Liver (tissue), 3 donors: ENCODE data around the gene GAPDH.

ENCODE experiments used
- EGR1 ChIP-seq, 2 donors: IDR thresholded peaks; 2 replicates each; pipeline ENCODE4 v1.6.1; 2016 to 2018; ENCODE audit warnings: antibody characterized with exemption in 2 of 2, low read depth in 2 of 2
- GABPA ChIP-seq, 2 donors: IDR thresholded peaks in 1 of 2; conservative IDR thresholded peaks in 1 of 2; 2 replicates each; pipeline ENCODE4 v1.6.1; 2016; ENCODE audit warnings: antibody characterized with exemption in 2 of 2, mild to moderate bottlenecking in 1 of 2, moderate library complexity in 1 of 2
- JUND ChIP-seq, 2 donors: IDR thresholded peaks; 2 replicates each; pipeline ENCODE4 v1.6.1; 2016; ENCODE audit warnings: antibody characterized with exemption in 2 of 2
- RAD21 ChIP-seq, 2 donors: IDR thresholded peaks; 2 replicates each; pipeline ENCODE4 v1.6.1; 2016; ENCODE audit warnings: antibody characterized with exemption in 2 of 2, mild to moderate bottlenecking in 2 of 2
- RXRA ChIP-seq, 2 donors: IDR thresholded peaks; 2 replicates each; pipeline ENCODE4 v1.6.1; 2017 to 2018; ENCODE audit warnings: antibody characterized with exemption in 2 of 2, mild to moderate bottlenecking in 1 of 2
- SP1 ChIP-seq: IDR thresholded peaks from 2 replicates; pipeline ENCODE4 v1.6.1; 2018; ENCODE audit warnings: antibody characterized with exemption, mild to moderate bottlenecking
- TAF1 ChIP-seq: conservative IDR thresholded peaks from 2 replicates; pipeline ENCODE4 v1.6.1; 2016; ENCODE audit warnings: antibody characterized with exemption, mild to moderate bottlenecking
- YY1 ChIP-seq: IDR thresholded peaks from 2 replicates; pipeline ENCODE4 v1.6.1; 2016; ENCODE audit warnings: antibody characterized with exemption, mild to moderate bottlenecking
- TF ChIP-seq, protein P1 (sequence below): fragments of 150-350 bp; IDR thresholded peaks from 2 replicates; pipeline ENCODE4 v1.5.1; 2017; ENCODE audit warnings: improper control_type of control experiment, low read depth, low read length; ENCODE audit not compliant: missing input control
- TF ChIP-seq, protein P2 (sequence below): IDR thresholded peaks from 2 replicates; pipeline ENCODE4 v1.6.1; 2016; ENCODE audit warnings: antibody characterized with exemption
- TF ChIP-seq, protein P3 (sequence below): IDR thresholded peaks from 2 replicates; pipeline ENCODE4 v1.6.1; 2016; ENCODE audit warnings: antibody characterized with exemption
- TF ChIP-seq, protein P4 (sequence below): IDR thresholded peaks from 2 replicates; pipeline ENCODE4 v1.6.1; 2016; ENCODE audit warnings: antibody characterized with exemption, mild to moderate bottlenecking
- TF ChIP-seq, protein P5 (sequence below): IDR thresholded peaks from 2 replicates; pipeline ENCODE4 v1.6.1; 2016; ENCODE audit warnings: antibody characterized with exemption
- donor health status: healthy.
- donor health status: healthy.

DNA sequence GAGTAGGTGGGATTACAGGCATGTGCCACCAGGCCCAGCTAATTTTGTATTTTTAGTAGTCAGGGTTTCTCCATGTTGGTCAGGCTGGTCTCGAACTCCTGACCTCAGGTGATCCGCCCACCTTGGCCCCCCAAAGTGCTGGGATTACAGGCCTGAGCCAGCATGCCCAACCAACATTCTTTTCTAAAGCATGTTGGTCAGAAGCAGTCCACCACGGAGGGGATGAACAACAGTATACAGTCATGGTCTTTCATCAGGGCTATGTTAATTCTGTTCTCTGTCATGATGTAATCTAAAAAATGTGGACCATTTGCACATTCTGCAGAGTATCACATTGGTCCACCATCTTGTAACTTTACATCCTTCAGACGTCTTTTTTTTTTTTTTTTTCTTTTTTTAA, 44.9 kb upstream of the GAPDH start:
- TF ChIP-seq, protein P1, sequence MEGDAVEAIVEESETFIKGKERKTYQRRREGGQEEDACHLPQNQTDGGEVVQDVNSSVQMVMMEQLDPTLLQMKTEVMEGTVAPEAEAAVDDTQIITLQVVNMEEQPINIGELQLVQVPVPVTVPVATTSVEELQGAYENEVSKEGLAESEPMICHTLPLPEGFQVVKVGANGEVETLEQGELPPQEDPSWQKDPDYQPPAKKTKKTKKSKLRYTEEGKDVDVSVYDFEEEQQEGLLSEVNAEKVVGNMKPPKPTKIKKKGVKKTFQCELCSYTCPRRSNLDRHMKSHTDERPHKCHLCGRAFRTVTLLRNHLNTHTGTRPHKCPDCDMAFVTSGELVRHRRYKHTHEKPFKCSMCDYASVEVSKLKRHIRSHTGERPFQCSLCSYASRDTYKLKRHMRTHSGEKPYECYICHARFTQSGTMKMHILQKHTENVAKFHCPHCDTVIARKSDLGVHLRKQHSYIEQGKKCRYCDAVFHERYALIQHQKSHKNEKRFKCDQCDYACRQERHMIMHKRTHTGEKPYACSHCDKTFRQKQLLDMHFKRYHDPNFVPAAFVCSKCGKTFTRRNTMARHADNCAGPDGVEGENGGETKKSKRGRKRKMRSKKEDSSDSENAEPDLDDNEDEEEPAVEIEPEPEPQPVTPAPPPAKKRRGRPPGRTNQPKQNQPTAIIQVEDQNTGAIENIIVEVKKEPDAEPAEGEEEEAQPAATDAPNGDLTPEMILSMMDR: no peak
- no peak for TF ChIP-seq SP1
- no peak for TF ChIP-seq RAD21 (IDR thresholded peaks at IDR 0.05)
- TF ChIP-seq GABPA (IDR thresholded peaks at IDR 0.05 in 1 of 2, conservative IDR thresholded peaks at IDR 0.05 in 1 of 2): no peak
- TF ChIP-seq, protein P2, sequence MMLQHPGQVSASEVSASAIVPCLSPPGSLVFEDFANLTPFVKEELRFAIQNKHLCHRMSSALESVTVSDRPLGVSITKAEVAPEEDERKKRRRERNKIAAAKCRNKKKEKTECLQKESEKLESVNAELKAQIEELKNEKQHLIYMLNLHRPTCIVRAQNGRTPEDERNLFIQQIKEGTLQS: no peak
- TF ChIP-seq, protein P3, sequence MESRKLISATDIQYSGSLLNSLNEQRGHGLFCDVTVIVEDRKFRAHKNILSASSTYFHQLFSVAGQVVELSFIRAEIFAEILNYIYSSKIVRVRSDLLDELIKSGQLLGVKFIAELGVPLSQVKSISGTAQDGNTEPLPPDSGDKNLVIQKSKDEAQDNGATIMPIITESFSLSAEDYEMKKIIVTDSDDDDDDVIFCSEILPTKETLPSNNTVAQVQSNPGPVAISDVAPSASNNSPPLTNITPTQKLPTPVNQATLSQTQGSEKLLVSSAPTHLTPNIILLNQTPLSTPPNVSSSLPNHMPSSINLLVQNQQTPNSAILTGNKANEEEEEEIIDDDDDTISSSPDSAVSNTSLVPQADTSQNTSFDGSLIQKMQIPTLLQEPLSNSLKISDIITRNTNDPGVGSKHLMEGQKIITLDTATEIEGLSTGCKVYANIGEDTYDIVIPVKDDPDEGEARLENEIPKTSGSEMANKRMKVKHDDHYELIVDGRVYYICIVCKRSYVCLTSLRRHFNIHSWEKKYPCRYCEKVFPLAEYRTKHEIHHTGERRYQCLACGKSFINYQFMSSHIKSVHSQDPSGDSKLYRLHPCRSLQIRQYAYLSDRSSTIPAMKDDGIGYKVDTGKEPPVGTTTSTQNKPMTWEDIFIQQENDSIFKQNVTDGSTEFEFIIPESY: no peak
- no peak for TF ChIP-seq TAF1
- TF ChIP-seq, protein P4, sequence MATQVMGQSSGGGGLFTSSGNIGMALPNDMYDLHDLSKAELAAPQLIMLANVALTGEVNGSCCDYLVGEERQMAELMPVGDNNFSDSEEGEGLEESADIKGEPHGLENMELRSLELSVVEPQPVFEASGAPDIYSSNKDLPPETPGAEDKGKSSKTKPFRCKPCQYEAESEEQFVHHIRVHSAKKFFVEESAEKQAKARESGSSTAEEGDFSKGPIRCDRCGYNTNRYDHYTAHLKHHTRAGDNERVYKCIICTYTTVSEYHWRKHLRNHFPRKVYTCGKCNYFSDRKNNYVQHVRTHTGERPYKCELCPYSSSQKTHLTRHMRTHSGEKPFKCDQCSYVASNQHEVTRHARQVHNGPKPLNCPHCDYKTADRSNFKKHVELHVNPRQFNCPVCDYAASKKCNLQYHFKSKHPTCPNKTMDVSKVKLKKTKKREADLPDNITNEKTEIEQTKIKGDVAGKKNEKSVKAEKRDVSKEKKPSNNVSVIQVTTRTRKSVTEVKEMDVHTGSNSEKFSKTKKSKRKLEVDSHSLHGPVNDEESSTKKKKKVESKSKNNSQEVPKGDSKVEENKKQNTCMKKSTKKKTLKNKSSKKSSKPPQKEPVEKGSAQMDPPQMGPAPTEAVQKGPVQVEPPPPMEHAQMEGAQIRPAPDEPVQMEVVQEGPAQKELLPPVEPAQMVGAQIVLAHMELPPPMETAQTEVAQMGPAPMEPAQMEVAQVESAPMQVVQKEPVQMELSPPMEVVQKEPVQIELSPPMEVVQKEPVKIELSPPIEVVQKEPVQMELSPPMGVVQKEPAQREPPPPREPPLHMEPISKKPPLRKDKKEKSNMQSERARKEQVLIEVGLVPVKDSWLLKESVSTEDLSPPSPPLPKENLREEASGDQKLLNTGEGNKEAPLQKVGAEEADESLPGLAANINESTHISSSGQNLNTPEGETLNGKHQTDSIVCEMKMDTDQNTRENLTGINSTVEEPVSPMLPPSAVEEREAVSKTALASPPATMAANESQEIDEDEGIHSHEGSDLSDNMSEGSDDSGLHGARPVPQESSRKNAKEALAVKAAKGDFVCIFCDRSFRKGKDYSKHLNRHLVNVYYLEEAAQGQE: no peak
- TF ChIP-seq RXRA (IDR thresholded peaks at IDR 0.05): no peak
- TF ChIP-seq, protein P5, sequence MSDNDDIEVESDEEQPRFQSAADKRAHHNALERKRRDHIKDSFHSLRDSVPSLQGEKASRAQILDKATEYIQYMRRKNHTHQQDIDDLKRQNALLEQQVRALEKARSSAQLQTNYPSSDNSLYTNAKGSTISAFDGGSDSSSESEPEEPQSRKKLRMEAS: no peak
- no peak for TF ChIP-seq YY1
- no peak for TF ChIP-seq EGR1 (IDR thresholded peaks at IDR 0.05; ENCODE audit: low read depth in 2 of 2)
- no peak for TF ChIP-seq JUND (IDR thresholded peaks at IDR 0.05)
